Astrocyte (in vitro differentiated cells and primary cell): ENCODE data around the gene DYNLT1. TPM values are rescaled to one million over a fixed set of nuclear protein-coding genes. Genes with fewer than 3 reads are reported as not detected.

ENCODE experiments used
- DNase-seq: peaks from one replicate; pipeline ENCODE4 v3.0.0-alpha.2; 2010; ENCODE audit warnings: low read depth
- FAIRE-seq: peaks from 2 replicates; lab custom pipeline; 2011; peaks lifted over from hg19 to GRCh38; lab: Jason Lieb, UNC
- H2AFZ ChIP-seq: 2 replicates; pipeline ENCODE4 v1.6.0; 2012; ENCODE audit warnings: low read depth, low read length, inconsistent platforms
- H3K27ac ChIP-seq: 2 replicates; pipeline ENCODE4 v1.5.1; 2011; ENCODE audit warnings: low read depth, low read length, inconsistent platforms
- H3K27me3 ChIP-seq: 2 replicates; pipeline ENCODE4 v1.6.0; 2011; ENCODE audit warnings: low read length, inconsistent platforms; ENCODE audit not compliant: insufficient read depth
- H3K36me3 ChIP-seq: 2 replicates; pipeline ENCODE4 v1.5.1; 2011; ENCODE audit warnings: low read length, inconsistent platforms; ENCODE audit not compliant: insufficient read depth
- H3K4me1 ChIP-seq: 2 replicates; pipeline ENCODE4 v1.5.1; 2011; ENCODE audit warnings: low read length, inconsistent platforms; ENCODE audit not compliant: insufficient read depth
- H3K4me2 ChIP-seq: 2 replicates; pipeline ENCODE4 v1.6.0; 2012; ENCODE audit warnings: low read length, inconsistent platforms
- H3K4me3 ChIP-seq: 2 replicates; pipeline ENCODE4 v1.5.1; 2011; ENCODE audit warnings: low read depth, mild to moderate bottlenecking, low read length, inconsistent platforms; ENCODE audit not compliant: insufficient read depth
- H3K79me2 ChIP-seq: 2 replicates; pipeline ENCODE4 v1.6.0; 2012; ENCODE audit warnings: mild to moderate bottlenecking, low read length, inconsistent platforms; ENCODE audit not compliant: insufficient read depth
- H3K9ac ChIP-seq: 2 replicates; pipeline ENCODE4 v1.6.0; 2012; ENCODE audit warnings: mild to moderate bottlenecking, low read length, inconsistent platforms
- H3K9me3 ChIP-seq: 2 replicates; pipeline ENCODE4 v1.5.1; 2012; ENCODE audit warnings: low read depth, mild to moderate bottlenecking, low read length, inconsistent platforms; ENCODE audit not compliant: insufficient read depth
- H4K20me1 ChIP-seq: 2 replicates; pipeline ENCODE4 v1.6.0; 2012; ENCODE audit warnings: low read length, inconsistent platforms; ENCODE audit not compliant: insufficient read depth
- H3K27ac Mint-ChIP-seq: one replicate; pipeline ENCODE4 v1.8.0; 2021; ENCODE audit warnings: mild to moderate bottlenecking, mixed read lengths; ENCODE audit not compliant: unreplicated experiment
- H3K27me3 Mint-ChIP-seq: one replicate; pipeline ENCODE4 v1.8.0; 2021; ENCODE audit warnings: low read depth, mixed read lengths; ENCODE audit not compliant: unreplicated experiment
- H3K36me3 Mint-ChIP-seq: one replicate; pipeline ENCODE4 v1.8.0; 2021; ENCODE audit warnings: low read depth, mixed read lengths; ENCODE audit not compliant: unreplicated experiment
- H3K4me1 Mint-ChIP-seq: one replicate; pipeline ENCODE4 v1.8.0; 2021; ENCODE audit warnings: low read depth, mixed read lengths; ENCODE audit not compliant: unreplicated experiment
- H3K4me3 Mint-ChIP-seq: one replicate; pipeline ENCODE4 v1.8.0; 2021; ENCODE audit warnings: mild to moderate bottlenecking, moderate library complexity, mixed read lengths; ENCODE audit not compliant: unreplicated experiment
- H3K9me3 Mint-ChIP-seq: one replicate; pipeline ENCODE4 v1.8.0; 2021; ENCODE audit warnings: mild to moderate bottlenecking, mixed read lengths; ENCODE audit not compliant: unreplicated experiment
- EZH2 ChIP-seq: IDR thresholded peaks from 2 replicates; pipeline ENCODE4 v1.6.1; 2012; ENCODE audit warnings: mild to moderate bottlenecking, low read length, inconsistent platforms; ENCODE audit not compliant: insufficient read depth
- total RNA-seq: library from RNA; stranded (reverse); gene quantifications from 2 replicates; pipeline ENCODE4 v1.2.1, GENCODE V29; 2021
- TF ChIP-seq, protein P1 (sequence below): IDR thresholded peaks from 2 replicates; pipeline ENCODE4 v1.5.1; 2011; ENCODE audit warnings: low read depth, mild to moderate bottlenecking, inconsistent platforms, low read length, moderate library complexity; ENCODE audit not compliant: insufficient read depth

The DYNLT1 gene
- total RNA-seq, 1 donor from 2014 or later, result 169 TPM

GRCh38 chr6:158665332-158665731 is 20.8 kb upstream of the DYNLT1 start:
- Histone ChIP-seq H3K4me3 (no peak overlapping the region), H4K20me1 (no peaks in the 10 kb centered on the region), H3K79me2 (no peaks in the 10 kb centered on the region), H3K36me3 (no peaks in the 10 kb centered on the region), H2AFZ (no peak overlapping the region), H3K9ac (no peak overlapping the region), H3K27ac (no peak overlapping the region), H3K4me1 (peaks cover 2% of the 10 kb centered on the region), H3K4me2 (no peak overlapping the region), H3K27me3 (peaks cover 8% of the 10 kb centered on the region), H3K9me3 (no peaks in the 10 kb centered on the region)
- FAIRE-seq (no peak), DNase-seq (no peak)
- Mint-ChIP-seq H3K27me3 (peaks cover 45% of the 10 kb centered on the region), H3K4me1 (peaks cover 4% of the 10 kb centered on the region), H3K27ac (no peak overlapping the region), H3K4me3 (no peak overlapping the region), H3K9me3 (peaks cover 3% of the 10 kb centered on the region), H3K36me3 (peaks cover 8% of the 10 kb centered on the region)
- TF ChIP-seq EZH2, result no peak
- TF ChIP-seq, protein P1, sequence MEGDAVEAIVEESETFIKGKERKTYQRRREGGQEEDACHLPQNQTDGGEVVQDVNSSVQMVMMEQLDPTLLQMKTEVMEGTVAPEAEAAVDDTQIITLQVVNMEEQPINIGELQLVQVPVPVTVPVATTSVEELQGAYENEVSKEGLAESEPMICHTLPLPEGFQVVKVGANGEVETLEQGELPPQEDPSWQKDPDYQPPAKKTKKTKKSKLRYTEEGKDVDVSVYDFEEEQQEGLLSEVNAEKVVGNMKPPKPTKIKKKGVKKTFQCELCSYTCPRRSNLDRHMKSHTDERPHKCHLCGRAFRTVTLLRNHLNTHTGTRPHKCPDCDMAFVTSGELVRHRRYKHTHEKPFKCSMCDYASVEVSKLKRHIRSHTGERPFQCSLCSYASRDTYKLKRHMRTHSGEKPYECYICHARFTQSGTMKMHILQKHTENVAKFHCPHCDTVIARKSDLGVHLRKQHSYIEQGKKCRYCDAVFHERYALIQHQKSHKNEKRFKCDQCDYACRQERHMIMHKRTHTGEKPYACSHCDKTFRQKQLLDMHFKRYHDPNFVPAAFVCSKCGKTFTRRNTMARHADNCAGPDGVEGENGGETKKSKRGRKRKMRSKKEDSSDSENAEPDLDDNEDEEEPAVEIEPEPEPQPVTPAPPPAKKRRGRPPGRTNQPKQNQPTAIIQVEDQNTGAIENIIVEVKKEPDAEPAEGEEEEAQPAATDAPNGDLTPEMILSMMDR, result no peak

DNA sequence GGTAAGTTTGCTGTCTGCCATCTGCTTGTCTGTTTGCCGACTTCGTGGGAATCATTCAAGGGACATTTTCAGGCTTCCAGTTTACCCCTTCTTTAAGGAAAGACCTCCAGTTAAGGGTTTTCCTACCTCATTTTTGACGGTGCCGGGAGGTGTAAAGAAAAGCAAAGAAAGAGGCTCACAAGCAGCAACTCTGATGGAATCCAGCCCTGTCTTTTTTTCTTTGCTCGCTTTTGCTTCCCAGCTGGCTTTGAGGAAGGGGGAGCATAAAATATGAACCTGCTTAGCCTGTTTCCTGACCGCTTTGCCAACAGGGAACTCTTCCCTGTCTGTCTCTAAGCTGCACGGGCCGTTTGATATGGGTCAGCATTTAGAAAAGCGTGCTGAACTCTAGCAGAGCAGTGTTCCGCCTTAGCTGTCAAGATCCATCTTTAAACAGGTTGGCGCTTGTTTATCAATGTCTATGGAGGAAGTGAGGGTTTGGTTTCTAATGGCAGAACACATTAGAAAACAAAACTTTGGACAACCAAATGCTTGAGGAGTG is 19.2 kb upstream of the DYNLT1 start:
- no peaks in the 10 kb centered on the region for H3K4me1 ChIP-seq
- no peaks in the 10 kb centered on the region for H4K20me1 ChIP-seq
- no peak overlapping the region for H3K9ac ChIP-seq
- no peaks in the 10 kb centered on the region for H3K9me3 ChIP-seq
- FAIRE-seq, result no peak
- no peaks in the 10 kb centered on the region for H3K36me3 ChIP-seq
- no peak for DNase-seq
- Mint-ChIP-seq H3K4me1 (no peaks in the 10 kb centered on the region), H3K4me3 (no peak overlapping the region), H3K27me3 (peaks cover 42% of the 10 kb centered on the region), H3K36me3 (peaks cover 8% of the 10 kb centered on the region), H3K27ac (no peak overlapping the region), H3K9me3 (peaks cover 3% of the 10 kb centered on the region)
- H3K79me2 ChIP-seq, result no peaks in the 10 kb centered on the region
- H3K4me2 ChIP-seq, result no peak overlapping the region
- H3K27me3 ChIP-seq, result peaks cover 8% of the 10 kb centered on the region
- TF ChIP-seq EZH2, result no peak
- TF ChIP-seq, protein P1, result no peak
- H2AFZ ChIP-seq, result no peak overlapping the region
- no peak overlapping the region for H3K27ac ChIP-seq
- H3K4me3 ChIP-seq, result no peak overlapping the region

GRCh38 chr6:158662954-158663624 is 18.5 kb upstream of the DYNLT1 start:
- Mint-ChIP-seq H3K9me3 (peaks cover 3% of the 10 kb centered on the region), H3K4me1 (no peaks in the 10 kb centered on the region), H3K36me3 (peaks cover 8% of the 10 kb centered on the region), H3K27me3 (peaks cover 38% of the 10 kb centered on the region), H3K4me3 (no peak overlapping the region), H3K27ac (no peak overlapping the region)
- DNase-seq, result peak; percentile 69
- Histone ChIP-seq H3K4me2 (peak overlapping the region; percentile 1), H3K9ac (no peak overlapping the region), H4K20me1 (no peaks in the 10 kb centered on the region), H2AFZ (no peak overlapping the region), H3K27me3 (peaks cover 8% of the 10 kb centered on the region), H3K4me1 (no peaks in the 10 kb centered on the region), H3K9me3 (no peaks in the 10 kb centered on the region), H3K79me2 (no peaks in the 10 kb centered on the region), H3K4me3 (no peak overlapping the region), H3K36me3 (no peaks in the 10 kb centered on the region), H3K27ac (no peak overlapping the region)
- TF ChIP-seq, protein P1, result no peak
- TF ChIP-seq EZH2, result no peak
- FAIRE-seq, result no peak
